K562 (cell line): Measurements from ENCODE around the gene TSPAN32.

Source experiments
- ARNT ChIP-seq, 2 experiments: fragments of 450-650 bp; IDR thresholded peaks; 2 replicates each; pipeline ENCODE4 v1.6.1; 2016; ENCODE audit warnings: mild to moderate bottlenecking in 1 of 2
- ATF2 ChIP-seq: sonication (generic); formaldehyde crosslinking; IDR thresholded peaks from 2 replicates; pipeline ENCODE4 v1.8.1; 2022; ENCODE audit warnings: missing genetic modification reagents
- FOXM1 ChIP-seq, 2 experiments: fragments of 450-650 bp in 1 of 2; sonication (generic) in 1 of 2; formaldehyde crosslinking in 1 of 2; IDR thresholded peaks; 2 replicates each; pipeline versions ENCODE4 v1.6.1 to v1.9.0; 2017 to 2022; ENCODE audit warnings: low read depth in 2 of 2, mild to moderate bottlenecking in 2 of 2, missing genetic modification reagents in 1 of 2, moderate library complexity in 1 of 2
- GTF2B ChIP-seq: IDR thresholded peaks from 2 replicates; pipeline ENCODE4 v1.6.1; 2011; ENCODE audit not compliant: insufficient read length; ENCODE audit errors: extremely low read depth
- HIVEP1 ChIP-seq: fragments of 250-450 bp; sonication (Bioruptor Pico); IDR thresholded peaks from 2 replicates; pipeline ENCODE4 v1.4.0; 2020; ENCODE audit warnings: mild to moderate bottlenecking
- TCF7L2 ChIP-seq: fragments of 150-350 bp; IDR thresholded peaks from 2 replicates; pipeline ENCODE4 v1.6.1; 2016; ENCODE audit warnings: low read depth, mild to moderate bottlenecking, low read length, moderate library complexity
- TF ChIP-seq, protein P1 (sequence below), 3 experiments: IDR thresholded peaks in 2 of 3; conservative IDR thresholded peaks in 1 of 3; 2 replicates each; pipeline ENCODE4 v1.5.1; 2011 to 2012; ENCODE audit warnings: low read length in 3 of 3, mild to moderate bottlenecking in 3 of 3, control low read depth in 2 of 3, improper control_type of control experiment in 1 of 3, inconsistent platforms in 1 of 3, low read depth in 1 of 3, mixed read lengths in 1 of 3, moderate library complexity in 1 of 3; ENCODE audit not compliant: insufficient read depth in 2 of 3

DNA sequence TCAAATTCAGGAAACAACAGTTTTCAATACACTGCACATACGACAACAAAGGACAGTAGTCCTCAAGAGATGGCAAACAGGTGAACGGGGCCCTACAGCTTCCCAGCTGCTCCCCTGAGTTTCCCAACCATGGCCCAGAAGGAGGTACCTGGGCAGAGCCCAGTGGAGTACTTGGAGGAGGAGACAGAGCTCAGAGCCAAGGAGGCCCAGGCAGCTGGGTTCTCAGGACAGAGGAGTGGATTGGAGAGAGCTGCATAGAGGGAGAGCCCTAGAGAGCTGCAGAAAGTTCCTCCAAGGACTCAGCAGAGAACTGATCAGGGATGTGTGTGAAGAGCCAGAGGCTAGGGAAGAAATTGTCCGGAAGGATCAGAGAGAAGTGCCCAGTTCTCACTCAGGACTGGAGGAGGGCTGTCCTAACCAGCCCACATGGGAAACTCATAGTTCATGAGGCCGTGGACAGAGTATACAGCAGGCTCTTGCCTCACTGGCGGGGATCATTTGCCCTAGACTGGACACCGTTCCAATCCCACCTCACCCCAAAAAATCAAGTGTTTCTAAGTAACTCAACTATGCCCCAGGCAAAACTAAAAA is 23.8 kb upstream of the TSPAN32 start:
- TF ChIP-seq HIVEP1 (CRISPR knock-in tag): no peak
- TF ChIP-seq TCF7L2: no peak
- TF ChIP-seq, protein P1, sequence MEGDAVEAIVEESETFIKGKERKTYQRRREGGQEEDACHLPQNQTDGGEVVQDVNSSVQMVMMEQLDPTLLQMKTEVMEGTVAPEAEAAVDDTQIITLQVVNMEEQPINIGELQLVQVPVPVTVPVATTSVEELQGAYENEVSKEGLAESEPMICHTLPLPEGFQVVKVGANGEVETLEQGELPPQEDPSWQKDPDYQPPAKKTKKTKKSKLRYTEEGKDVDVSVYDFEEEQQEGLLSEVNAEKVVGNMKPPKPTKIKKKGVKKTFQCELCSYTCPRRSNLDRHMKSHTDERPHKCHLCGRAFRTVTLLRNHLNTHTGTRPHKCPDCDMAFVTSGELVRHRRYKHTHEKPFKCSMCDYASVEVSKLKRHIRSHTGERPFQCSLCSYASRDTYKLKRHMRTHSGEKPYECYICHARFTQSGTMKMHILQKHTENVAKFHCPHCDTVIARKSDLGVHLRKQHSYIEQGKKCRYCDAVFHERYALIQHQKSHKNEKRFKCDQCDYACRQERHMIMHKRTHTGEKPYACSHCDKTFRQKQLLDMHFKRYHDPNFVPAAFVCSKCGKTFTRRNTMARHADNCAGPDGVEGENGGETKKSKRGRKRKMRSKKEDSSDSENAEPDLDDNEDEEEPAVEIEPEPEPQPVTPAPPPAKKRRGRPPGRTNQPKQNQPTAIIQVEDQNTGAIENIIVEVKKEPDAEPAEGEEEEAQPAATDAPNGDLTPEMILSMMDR (IDR thresholded peaks at IDR 0.05 in 2 of 3, conservative IDR thresholded peaks at IDR 0.05 in 1 of 3; ENCODE audit: insufficient read depth in 2 of 3, low read depth in 1 of 3, low read length in 3 of 3): no peak
- no peak for TF ChIP-seq GTF2B
- TF ChIP-seq ARNT (IDR thresholded peaks at IDR 0.05): no peak
- no peak for TF ChIP-seq FOXM1 (IDR thresholded peaks at IDR 0.05; ENCODE audit: low read depth)
- TF ChIP-seq FOXM1 (CRISPR knock-in tag; IDR thresholded peaks at IDR 0.05; ENCODE audit: low read depth): no peak
- no peak for TF ChIP-seq ATF2 (CRISPR knock-in tag)
